Urinary bladder (tissue), 4 donors: Measurements from ENCODE around the gene MISP3. TPM values are rescaled to one million over a fixed set of nuclear protein-coding genes. Genes with fewer than 3 reads are reported as not detected.
A peak's percentile ranks its signal among the peaks of the same experiment; 100 is the strongest.

ENCODE experiments used
- DNase-seq: peaks from one replicate; pipeline ENCODE4 v3.0.0-alpha.2; 2015; ENCODE audit errors: extremely low spot score
- H3K27ac ChIP-seq: one replicate; pipeline ENCODE4 v1.5.1; 2013; ENCODE audit warnings: low read depth, mild to moderate bottlenecking, moderate library complexity
- H3K36me3 ChIP-seq: one replicate; pipeline ENCODE4 v1.6.1; 2013; ENCODE audit warnings: mild to moderate bottlenecking, moderate library complexity; ENCODE audit not compliant: insufficient read depth
- H3K4me1 ChIP-seq: one replicate; pipeline ENCODE4 v1.6.1; 2013; ENCODE audit warnings: mild to moderate bottlenecking, moderate library complexity; ENCODE audit not compliant: insufficient read depth
- H3K4me3 ChIP-seq: one replicate; pipeline ENCODE4 v1.5.1; 2013; ENCODE audit warnings: low read depth, low read length
- WGBS: extraction: QIAGEN DNeasy Blood & Tissue Kit; methylation state at CpG from one replicate; pipeline ENCODE4 v1.1.7; 2013; 5-methylcytosine and 5-hydroxymethylcytosine counted together
- polyA plus RNA-seq: library from polyadenylated mRNA; stranded (reverse); fragments of 200-250 nt; gene quantifications from one replicate; pipeline ENCODE4 v1.2.3, GENCODE V29; 2013
- total RNA-seq: library from RNA; depleted of rRNA; stranded (reverse); fragments of >200 nt; gene quantifications from one replicate; pipeline ENCODE4 v1.2.3, GENCODE V29; 2014
- donor health status: healthy with polysubstance abuse.
- donor health status: healthy.

MISP3 gene
- total and polyA plus RNA-seq, 2 donors, result 0.21 to 2.6 TPM

DNA sequence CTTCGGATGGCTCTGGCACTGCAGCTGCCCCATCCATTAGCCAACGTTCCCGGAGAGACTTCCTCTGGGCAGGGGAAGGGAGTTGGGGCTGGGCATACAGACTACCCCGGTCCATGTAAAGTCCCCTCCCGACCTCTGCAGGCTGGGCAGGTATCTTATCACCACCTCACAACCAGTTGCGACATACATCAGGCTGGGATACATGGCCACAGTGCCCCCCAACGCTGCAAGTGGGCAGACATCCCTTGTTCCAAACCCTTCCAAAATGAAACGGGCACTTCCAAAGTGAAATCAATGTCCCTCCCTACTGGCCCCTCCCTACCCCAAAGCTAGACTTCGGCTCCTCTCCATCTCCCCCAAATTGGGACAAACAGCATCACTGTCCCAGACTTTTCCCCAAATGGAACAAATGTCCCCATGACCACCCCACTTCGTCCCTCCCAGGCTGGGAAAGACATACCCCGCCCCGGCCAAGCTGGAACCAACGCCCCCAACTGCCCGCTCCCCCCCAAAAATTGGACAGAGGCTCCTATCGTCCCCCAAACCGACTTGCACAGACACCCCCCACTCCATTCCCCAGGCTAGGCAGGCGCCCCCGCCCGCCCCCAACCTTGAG is 15.7 kb upstream of the MISP3 start:
- Histone ChIP-seq H3K27ac (no peak overlapping the region), H3K36me3 (no peaks in the 10 kb centered on the region), H3K4me3 (peak overlapping the region; percentile 34), H3K4me1 (no peaks in the 10 kb centered on the region)
- WGBS, result 27% methylated on average over 19 of the region's 19 CpGs
- DNase-seq, result no peak

DNA sequence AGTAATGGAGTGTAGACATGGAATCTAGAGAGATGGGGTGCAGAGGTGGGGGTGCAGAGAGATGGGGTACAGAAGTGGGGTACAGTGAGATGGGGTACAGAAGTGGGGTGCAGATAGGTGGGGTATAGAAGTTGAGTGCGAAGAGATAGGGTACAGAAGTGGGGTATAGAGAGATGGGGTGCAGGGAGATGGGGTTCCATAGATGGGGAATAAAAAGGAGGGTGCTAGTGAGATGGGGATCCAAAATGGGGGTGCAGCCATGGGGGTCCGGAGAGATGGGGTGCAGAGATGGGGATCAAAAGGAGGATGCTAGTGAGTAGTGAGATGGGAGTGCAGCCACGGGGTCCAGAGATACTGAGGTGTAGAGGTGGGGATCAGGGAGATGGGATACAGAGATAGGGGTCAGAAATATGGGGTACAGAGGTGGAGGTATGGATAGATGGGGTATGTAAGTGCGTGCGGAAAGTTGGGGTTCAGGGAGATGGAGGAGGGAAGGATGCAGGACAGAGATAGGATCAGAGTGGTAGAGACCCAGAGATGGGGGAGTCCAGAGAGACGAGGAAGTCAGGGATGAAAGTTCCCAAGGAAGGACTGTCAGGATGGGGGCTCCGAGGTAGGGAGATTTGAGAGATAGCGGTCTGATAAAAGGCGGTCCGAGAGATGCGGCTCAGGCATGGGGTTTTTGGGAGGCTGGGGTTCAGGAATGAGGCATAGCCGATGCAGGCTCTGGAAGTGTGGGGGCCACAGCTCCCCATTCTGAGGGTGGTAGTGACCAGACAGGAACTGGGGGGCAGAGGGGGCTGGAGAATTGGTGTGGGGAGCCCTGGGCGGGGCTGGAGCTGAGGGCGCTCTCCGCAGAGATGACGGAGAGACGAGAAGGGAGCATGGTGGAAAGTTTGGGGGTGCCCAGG is 14.1 kb upstream of the MISP3 start:
- 24% methylated on average over 17 of the region's 17 CpGs for WGBS

DNA sequence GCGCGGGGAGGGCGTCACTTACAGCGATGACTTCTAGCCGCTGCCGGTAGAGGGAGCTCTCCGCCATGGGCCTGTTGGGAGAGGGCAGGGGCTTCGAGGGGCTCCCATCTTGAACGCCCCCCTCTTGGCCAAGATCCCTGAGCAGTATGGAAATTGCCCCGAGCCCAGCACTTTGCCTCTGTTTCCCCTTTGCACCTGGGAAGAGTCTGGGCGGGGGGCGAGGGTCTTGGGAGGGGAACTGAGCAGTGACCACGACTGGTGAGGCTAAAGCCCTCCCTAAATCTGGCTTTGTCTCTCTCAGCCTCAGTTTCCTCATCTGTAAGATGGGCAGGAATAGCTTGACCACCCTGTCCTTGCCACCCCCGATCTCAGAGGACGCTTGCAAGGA is 13.5 kb upstream of the MISP3 start:
- DNase-seq, result no peak
- Histone ChIP-seq H3K36me3 (no peaks in the 10 kb centered on the region), H3K4me1 (no peaks in the 10 kb centered on the region), H3K4me3 (no peak overlapping the region), H3K27ac (no peak overlapping the region)
- 18% methylated on average over 15 of the region's 15 CpGs for WGBS

More for the DNA sequence above, 14.1 kb upstream of the MISP3 start:
- Histone ChIP-seq H3K27ac (no peak overlapping the region), H3K4me3 (no peak overlapping the region), H3K4me1 (no peaks in the 10 kb centered on the region), H3K36me3 (no peaks in the 10 kb centered on the region)
- no peak for DNase-seq

DNA sequence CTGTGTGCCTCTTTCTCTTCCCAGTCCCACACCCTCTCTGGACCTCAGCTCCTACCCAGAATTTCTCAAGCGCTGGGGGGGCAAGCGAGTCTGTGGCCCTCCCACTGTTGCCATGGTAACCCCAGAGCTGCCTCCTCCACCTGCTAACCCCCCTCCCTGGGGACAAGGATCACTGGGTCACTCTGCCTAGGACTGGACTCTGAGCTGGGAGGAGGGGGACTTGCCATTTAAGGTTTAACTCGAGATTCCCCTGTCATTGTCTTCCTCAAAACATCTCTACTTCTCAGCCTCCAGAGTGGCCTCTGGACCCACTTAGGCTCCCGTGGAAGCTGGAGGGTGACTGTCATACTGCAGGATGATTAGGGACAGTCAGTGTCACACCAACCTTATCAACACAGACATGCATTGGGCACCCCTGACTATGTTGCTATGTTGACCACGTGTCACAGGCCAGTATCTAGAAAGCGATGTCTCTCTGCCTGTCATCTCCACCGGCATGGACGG is 12.9 kb upstream of the MISP3 start:
- Histone ChIP-seq H3K27ac (no peak overlapping the region), H3K36me3 (no peaks in the 10 kb centered on the region), H3K4me1 (no peaks in the 10 kb centered on the region), H3K4me3 (no peak overlapping the region)
- WGBS, result 62% methylated on average over 8 of the region's 8 CpGs
- no peak for DNase-seq

DNA sequence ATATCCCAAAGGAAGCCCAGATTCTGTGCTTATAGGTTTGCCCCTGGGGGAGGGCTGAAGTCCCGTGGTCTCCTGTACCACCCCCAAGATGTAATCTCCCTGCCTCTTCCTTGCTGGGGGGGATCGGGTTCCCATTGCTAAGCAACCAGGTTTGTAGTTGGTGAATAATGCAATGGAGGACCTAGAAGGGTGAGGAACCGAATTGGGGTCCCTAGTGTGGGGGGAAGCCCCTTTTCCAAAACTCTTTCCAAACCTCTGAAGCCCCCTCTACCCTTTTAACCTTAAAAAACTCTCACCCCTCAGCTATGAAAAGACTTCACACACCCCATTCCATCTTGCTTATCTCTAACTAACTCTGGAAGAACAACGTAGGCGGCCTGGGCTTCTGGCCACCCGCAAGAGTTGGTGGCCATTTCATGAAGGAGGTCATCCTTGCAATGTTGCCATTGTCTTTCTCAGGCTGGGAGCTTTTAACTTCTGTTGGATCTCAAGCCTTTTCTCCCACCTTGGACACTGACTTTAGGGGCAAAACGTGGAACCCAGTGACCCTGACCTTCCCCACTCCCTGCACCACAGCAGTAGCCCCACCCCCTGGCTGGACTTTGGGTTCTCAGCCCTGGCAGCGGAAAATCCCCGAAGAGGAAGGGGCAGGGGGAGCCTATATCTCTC is 11.4 kb upstream of the MISP3 start:
- WGBS, result 52% methylated on average over 9 of the region's 9 CpGs
- no peaks in the 10 kb centered on the region for H3K4me1 ChIP-seq
- no peak overlapping the region for H3K27ac ChIP-seq
- no peaks in the 10 kb centered on the region for H3K36me3 ChIP-seq
- no peak overlapping the region for H3K4me3 ChIP-seq
- DNase-seq, result no peak

DNA sequence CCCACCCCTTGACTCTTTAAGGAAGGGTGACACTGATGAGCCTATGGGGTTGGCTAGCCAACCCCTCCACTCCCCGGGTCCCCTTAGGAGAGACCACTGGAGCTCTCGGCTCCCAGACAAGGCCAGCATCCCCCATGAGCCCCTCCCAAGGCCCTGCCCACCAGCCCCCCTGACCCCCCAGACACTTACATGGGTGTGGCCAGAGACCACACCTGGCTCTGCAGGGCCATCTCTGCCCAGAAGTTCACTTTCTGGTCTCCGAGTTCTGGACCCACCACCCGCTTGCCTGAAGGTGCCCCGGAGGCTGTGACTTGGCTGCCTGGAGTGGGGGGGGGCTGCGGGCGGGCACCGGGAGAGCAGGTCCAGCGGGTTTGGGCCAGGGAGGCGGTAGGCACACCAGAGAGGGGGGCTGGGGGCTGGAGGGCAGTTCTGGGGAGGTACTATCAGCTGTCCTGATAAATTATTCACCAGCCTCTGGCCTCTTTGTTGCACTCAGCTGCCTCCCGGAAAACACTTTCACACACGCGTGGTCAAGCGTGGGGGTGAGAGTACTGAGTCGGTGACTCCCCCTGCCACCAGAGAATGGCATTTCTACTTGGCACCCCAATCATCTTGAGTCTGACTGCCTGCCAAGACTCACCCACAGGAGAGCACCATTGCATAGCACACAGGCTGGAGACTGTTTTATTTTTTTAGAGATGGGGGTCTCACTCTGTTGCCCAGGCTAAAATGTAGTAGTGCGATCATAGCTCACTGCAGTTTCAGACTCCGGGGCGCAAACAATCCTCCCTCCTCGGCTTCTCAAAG is 10.6 kb upstream of the MISP3 start, which contains the start of gene PALM3:
Gene PALM3 (minus strand): TSS at position 326 of the 807 bp plus-strand sequence. CDS start 96 bp downstream, at position 230.
- H3K27ac ChIP-seq, result no peak within 1 kb of the TSS
- no peak for DNase-seq
- WGBS, result 69% methylated on average over 19 of the region's 19 CpGs
- H3K4me3 ChIP-seq, result no peak within 1 kb of the TSS
- H3K36me3 ChIP-seq, result no peaks in the 10 kb centered on the region
- H3K4me1 ChIP-seq, result no peaks in the 10 kb centered on the region

DNA sequence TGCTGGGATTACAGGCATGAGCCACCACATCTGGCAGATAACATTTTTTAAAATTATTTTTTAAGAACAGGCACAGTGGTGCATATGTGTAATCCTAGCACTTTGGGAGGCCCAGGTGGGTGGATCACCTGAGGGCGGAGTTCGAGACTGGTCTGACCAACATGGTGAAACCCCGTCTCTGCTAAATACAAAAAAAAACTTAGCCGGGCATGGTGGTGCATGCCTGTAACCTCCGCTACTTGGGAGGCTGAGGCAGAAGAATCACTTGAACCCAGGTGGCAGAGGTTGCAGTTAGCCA is 10.1 kb upstream of the MISP3 start:
- no peak for DNase-seq
- WGBS, result 83% methylated on average over 5 of the region's 5 CpGs
- Histone ChIP-seq H3K36me3 (no peaks in the 10 kb centered on the region), H3K4me3 (no peak overlapping the region), H3K4me1 (no peaks in the 10 kb centered on the region), H3K27ac (no peak overlapping the region)

DNA sequence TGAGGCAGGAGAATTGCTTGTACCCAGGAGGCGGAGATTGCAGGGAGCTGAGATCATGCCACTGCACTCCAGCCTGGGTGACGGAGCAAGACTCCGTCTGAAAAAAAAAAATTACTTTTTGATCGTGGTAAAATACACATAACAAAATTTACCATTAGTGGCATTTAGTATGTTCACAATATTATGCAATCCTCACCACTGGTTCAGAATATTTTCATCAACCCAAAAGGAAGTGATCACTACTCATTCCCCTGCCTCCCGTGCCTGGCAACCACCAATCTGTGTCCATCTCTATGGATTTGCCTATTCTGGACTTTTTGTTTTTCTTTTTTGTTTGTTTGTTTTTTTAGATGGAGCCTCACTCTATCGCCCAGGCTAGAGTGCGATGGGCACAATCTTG is 9.5 kb upstream of the MISP3 start:
- Histone ChIP-seq H3K36me3 (no peaks in the 10 kb centered on the region), H3K4me1 (no peaks in the 10 kb centered on the region), H3K4me3 (no peak overlapping the region), H3K27ac (no peak overlapping the region)
- no peak for DNase-seq
- 75% methylated on average over 7 of the region's 7 CpGs for WGBS

DNA sequence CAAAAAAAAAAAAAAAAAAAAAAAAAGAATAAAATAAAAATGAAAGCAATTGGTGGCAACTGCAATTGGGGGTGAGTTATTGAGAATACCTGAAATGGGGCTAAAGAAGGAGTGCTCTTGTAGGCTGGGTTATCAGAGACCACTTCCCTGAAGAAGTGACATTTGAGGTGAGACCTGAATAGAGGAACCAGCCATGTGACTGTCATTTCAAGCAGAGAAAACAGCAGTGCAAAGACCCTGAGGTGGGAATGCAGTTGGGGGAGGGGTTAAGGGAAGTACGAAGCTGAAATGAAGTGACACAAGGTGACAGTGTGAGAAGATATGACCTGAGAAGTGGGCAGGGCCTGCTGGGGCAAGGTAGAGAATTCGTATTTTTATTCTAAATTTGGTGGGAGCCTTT is 6.5 kb upstream of the MISP3 start:
- Histone ChIP-seq H3K36me3 (no peaks in the 10 kb centered on the region), H3K4me3 (no peak overlapping the region), H3K27ac (no peak overlapping the region), H3K4me1 (no peaks in the 10 kb centered on the region)
- 68% methylated on average over 2 of the region's 2 CpGs for WGBS
- DNase-seq, result no peak

DNA sequence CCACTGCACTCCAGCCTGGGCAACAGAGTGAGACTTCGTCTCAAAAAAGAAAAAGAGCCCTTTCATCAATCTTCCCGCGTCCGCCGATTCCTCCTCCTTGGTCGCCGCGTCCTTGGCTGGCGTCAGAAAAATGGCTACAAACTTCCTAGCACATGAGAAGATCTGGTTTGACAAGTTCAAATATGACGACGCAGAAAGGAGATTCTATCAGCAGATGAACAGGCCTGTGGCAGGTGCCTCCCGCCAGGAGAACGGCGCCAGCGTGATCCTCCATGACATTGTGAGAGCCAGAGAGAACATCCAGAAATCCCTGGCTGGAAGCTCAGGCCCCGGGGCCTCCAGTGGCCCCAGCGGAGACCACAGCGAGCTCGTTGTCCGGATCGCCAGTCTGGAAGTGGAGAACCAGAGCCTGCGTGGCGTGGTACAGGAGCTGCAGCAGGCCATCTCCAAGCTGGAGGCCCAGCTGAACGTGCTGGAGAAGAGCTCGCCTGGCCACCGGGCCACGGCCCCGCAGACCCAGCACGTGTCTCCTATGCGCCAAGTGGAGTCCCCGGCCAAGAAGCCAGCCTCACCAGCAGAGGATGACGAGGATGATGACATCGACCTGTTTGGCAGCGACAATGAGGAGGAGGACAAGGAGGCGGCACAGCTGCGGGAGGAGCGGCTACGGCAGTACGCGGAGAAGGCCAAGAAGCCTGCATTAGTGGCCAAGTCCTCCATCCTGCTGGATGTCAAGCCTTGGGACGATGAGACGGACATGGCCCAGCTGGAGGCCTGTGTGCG is 2.1 kb upstream of the MISP3 start:
- Histone ChIP-seq H3K27ac (no peak overlapping the region), H3K4me1 (peaks cover 2% of the 10 kb centered on the region), H3K4me3 (no peak overlapping the region), H3K36me3 (no peaks in the 10 kb centered on the region)
- 94% methylated on average over 43 of the region's 43 CpGs for WGBS
- DNase-seq, result no peak

DNA sequence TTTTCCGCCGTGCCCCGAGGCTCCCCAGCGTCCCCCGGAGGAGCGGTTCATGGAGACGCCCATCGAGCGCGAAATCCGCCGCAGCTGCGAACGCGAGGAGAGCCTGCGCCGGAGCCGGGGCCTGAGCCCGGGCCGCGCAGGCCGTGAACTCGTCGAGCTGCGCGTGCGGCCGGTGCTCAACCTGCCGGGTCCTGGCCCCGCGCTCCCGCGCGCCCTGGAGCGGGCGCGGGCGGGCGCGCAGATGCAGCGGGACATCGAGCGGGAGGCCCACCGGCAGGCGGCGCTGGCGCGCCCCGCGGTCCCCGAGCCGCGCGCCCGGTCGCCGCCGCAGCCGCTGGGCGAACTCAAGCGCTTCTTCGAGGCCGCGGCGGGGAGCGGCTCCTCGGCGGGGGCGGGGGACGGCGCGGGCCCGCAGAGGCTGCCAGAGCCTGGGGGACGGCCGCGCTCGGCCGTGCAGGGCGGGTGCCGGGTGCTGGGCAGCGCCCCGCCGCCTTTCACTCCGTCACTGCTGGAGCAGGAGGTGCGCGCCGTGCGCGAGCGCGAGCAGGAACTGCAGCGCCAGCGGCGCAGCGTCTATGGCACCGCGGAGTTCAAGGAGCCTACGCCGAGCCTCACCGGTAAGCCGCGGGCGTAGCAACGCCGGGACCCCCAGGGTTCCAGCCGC is 807 bp downstream of the MISP3 start:
- H3K4me1 ChIP-seq, result peaks cover 2% of the 10 kb centered on the region
- peak overlapping the region; percentile 86 for H3K27ac ChIP-seq
- under 1% methylated on average over 106 of the region's 106 CpGs for WGBS
- no peaks in the 10 kb centered on the region for H3K36me3 ChIP-seq
- DNase-seq, result no peak
- peak overlapping the region; percentile 51 for H3K4me3 ChIP-seq
